ENCODE measurements around the gene HMX2. TPM values are rescaled to one million over a fixed set of nuclear protein-coding genes. Genes with fewer than 3 reads are reported as not detected.
"Not testable (repeated sequence)": the region's sequence is repeated elsewhere in the genome, so short reads cannot be mapped to it uniquely, and the experiment has no call there.

HMX2 gene
- total RNA-seq, 1 experiment from 2014 or later = not detected

DNA sequence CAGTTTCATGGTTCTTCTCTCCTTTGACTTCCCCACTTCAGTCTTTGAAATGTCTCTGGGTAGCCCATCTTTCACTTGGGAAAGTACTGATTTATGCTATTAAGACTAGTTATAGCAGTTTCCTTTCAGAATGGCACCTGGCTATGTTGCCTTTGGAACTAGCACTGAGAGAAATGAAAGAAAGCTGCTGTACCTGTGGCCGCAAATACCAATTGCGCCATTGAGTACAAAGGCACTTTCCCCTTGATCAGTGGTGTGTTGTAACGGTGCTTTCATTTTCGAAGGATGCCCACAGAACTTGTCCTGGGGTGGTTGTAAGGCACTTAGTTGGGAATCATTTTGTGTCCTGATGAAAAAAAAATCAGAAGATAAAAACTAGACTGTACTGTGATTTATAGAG is 23.0 kb downstream of the HMX2 start:
- Mint-ChIP-seq H3K27ac (ENCODE audit: low read depth, unreplicated experiment) (no peak overlapping the region), H3K9me3 (ENCODE audit: unreplicated experiment) (no peaks in the 10 kb centered on the region), H3K4me3 (ENCODE audit: unreplicated experiment) (no peak overlapping the region), H3K27me3 (ENCODE audit: insufficient read depth, unreplicated experiment) (no peaks in the 10 kb centered on the region), H3K36me3 (ENCODE audit: insufficient read depth, unreplicated experiment) (peaks cover 30% of the 10 kb centered on the region), H3K4me1 (ENCODE audit: insufficient read depth, unreplicated experiment) (no peaks in the 10 kb centered on the region)
- TF ChIP-seq, protein P1, sequence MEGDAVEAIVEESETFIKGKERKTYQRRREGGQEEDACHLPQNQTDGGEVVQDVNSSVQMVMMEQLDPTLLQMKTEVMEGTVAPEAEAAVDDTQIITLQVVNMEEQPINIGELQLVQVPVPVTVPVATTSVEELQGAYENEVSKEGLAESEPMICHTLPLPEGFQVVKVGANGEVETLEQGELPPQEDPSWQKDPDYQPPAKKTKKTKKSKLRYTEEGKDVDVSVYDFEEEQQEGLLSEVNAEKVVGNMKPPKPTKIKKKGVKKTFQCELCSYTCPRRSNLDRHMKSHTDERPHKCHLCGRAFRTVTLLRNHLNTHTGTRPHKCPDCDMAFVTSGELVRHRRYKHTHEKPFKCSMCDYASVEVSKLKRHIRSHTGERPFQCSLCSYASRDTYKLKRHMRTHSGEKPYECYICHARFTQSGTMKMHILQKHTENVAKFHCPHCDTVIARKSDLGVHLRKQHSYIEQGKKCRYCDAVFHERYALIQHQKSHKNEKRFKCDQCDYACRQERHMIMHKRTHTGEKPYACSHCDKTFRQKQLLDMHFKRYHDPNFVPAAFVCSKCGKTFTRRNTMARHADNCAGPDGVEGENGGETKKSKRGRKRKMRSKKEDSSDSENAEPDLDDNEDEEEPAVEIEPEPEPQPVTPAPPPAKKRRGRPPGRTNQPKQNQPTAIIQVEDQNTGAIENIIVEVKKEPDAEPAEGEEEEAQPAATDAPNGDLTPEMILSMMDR (IDR thresholded peaks at IDR 0.05; ENCODE audit: unreplicated experiment) = no peak
- POLR2A ChIA-PET = interaction anchor here (0.6 to 2.1 kb wide), 4 partner anchors 10 to 28 kb away, joined by 3 to 12 read pairs (median 3); partner anchors contain the start of gene BUB3
- CTCF ChIA-PET = no interaction called here
- intact Hi-C loops (cut with micrococcal nuclease) = no loop called here
- no TSS peak for BruUV-seq (replicated peaks)
- DNase-seq (ENCODE audit: unreplicated experiment) = no peak

DNA sequence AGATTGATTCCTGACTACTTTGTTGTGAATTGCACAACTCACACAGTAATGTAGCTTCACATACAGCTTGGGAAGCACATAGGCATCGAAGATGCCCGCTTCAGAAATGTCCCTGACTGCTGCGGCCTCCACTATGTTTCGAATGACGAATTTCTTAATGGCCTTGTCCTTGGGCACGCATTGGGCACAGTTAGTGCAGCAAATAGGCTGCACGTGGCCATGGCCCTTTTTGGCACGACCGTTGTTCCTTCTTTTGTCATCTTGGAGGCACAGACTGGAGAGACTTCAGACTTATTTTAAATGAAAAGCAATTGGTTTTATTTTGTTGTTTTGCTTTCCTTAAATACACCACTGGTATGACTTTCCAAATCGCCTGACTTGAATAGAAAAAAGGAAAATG is 23.7 kb downstream of the HMX2 start:
- H3K27me3 Mint-ChIP-seq (ENCODE audit: insufficient read depth, unreplicated experiment); H3K4me1 Mint-ChIP-seq (ENCODE audit: insufficient read depth, unreplicated experiment); CTCF ChIA-PET; H3K4me3 Mint-ChIP-seq (ENCODE audit: unreplicated experiment); H3K9me3 Mint-ChIP-seq (ENCODE audit: unreplicated experiment); DNase-seq (ENCODE audit: unreplicated experiment); intact Hi-C loops (cut with micrococcal nuclease); H3K27ac Mint-ChIP-seq (ENCODE audit: low read depth, unreplicated experiment); BruUV-seq (replicated peaks): not testable (repeated sequence)
- POLR2A ChIA-PET = interaction anchor here (0.6 to 2.1 kb wide), 3 partner anchors 11 to 18 kb away, joined by 3 to 12 read pairs (median 3); partner anchors contain the start of gene BUB3
- H3K36me3 Mint-ChIP-seq (ENCODE audit: insufficient read depth, unreplicated experiment) = peaks cover 25% of the 10 kb centered on the region

- POLR2A ChIA-PET = interaction anchor here (0.6 kb wide), 1 partner anchor 18 kb away, joined by 3 read pairs; no protein-coding TSS in a partner anchor
- CTCF ChIA-PET = no interaction called here
- no peaks in the 10 kb centered on the region for H3K27me3 Mint-ChIP-seq (ENCODE audit: insufficient read depth, unreplicated experiment)
- no peak overlapping the region for H3K27ac Mint-ChIP-seq (ENCODE audit: low read depth, unreplicated experiment)
- intact Hi-C loops (cut with micrococcal nuclease) = no loop called here
- TF ChIP-seq, protein P1 (IDR thresholded peaks at IDR 0.05; ENCODE audit: unreplicated experiment) = no peak
- no peak overlapping the region for H3K4me3 Mint-ChIP-seq (ENCODE audit: unreplicated experiment)
- peaks cover 2% of the 10 kb centered on the region for H3K36me3 Mint-ChIP-seq (ENCODE audit: insufficient read depth, unreplicated experiment)
- H3K9me3 Mint-ChIP-seq (ENCODE audit: unreplicated experiment) = no peaks in the 10 kb centered on the region
- DNase-seq (ENCODE audit: unreplicated experiment) = no peak
- no TSS peak for BruUV-seq (replicated peaks)
- no peaks in the 10 kb centered on the region for H3K4me1 Mint-ChIP-seq (ENCODE audit: insufficient read depth, unreplicated experiment)
Measured at GRCh38 chr10:123175389-123176387, 27.8 kb downstream of the HMX2 start.

- CTCF ChIA-PET; H3K27ac Mint-ChIP-seq (ENCODE audit: low read depth, unreplicated experiment); H3K4me3 Mint-ChIP-seq (ENCODE audit: unreplicated experiment); H3K4me1 Mint-ChIP-seq (ENCODE audit: insufficient read depth, unreplicated experiment); intact Hi-C loops (cut with micrococcal nuclease); H3K36me3 Mint-ChIP-seq (ENCODE audit: insufficient read depth, unreplicated experiment); H3K9me3 Mint-ChIP-seq (ENCODE audit: unreplicated experiment); POLR2A ChIA-PET; DNase-seq (ENCODE audit: unreplicated experiment); BruUV-seq (replicated peaks); H3K27me3 Mint-ChIP-seq (ENCODE audit: insufficient read depth, unreplicated experiment): not testable (repeated sequence)
Measured at GRCh38 chr10:123178390-123178789, 30.5 kb downstream of the HMX2 start.
